ENCODE results near the gene HORMAD2.
"Not testable (repeated sequence)": the region's sequence is repeated elsewhere in the genome, so short reads cannot be mapped to it uniquely, and the experiment has no call there.

HORMAD2 gene

GRCh38 chr22:30086496-30086895 lies 6.2 kb downstream of the HORMAD2 start:
- no peak overlapping the region for H3K4me2 ChIP-seq (ENCODE audit: low read length)

GRCh38 chr22:30087037-30087436 lies 6.8 kb downstream of the HORMAD2 start:
- H3K27me3 ChIP-seq (ENCODE audit: control insufficient read depth, insufficient read depth, low read length); H3K36me3 ChIP-seq (ENCODE audit: insufficient read depth, low read length); H3K4me1 ChIP-seq (ENCODE audit: control insufficient read depth, insufficient read depth, low read length); H3K9me3 ChIP-seq (replicated peaks; ENCODE audit: low read length); H3K4me3 ChIP-seq (ENCODE audit: low read length); H3K4me2 ChIP-seq (ENCODE audit: low read length); H3K9ac ChIP-seq (ENCODE audit: low read depth, low read length): not testable (repeated sequence)

More at GRCh38 chr22:30086496-30086895, 6.2 kb downstream of the HORMAD2 start:
- H3K9me3 ChIP-seq (replicated peaks; ENCODE audit: low read length) = no peaks in the 10 kb centered on the region
- no peak overlapping the region for H3K4me3 ChIP-seq (ENCODE audit: low read length)
- H3K9ac ChIP-seq (ENCODE audit: low read depth, low read length) = no peak overlapping the region
- H3K36me3 ChIP-seq (ENCODE audit: insufficient read depth, low read length) = no peaks in the 10 kb centered on the region
- H3K27me3 ChIP-seq (ENCODE audit: control insufficient read depth, insufficient read depth, low read length) = no peaks in the 10 kb centered on the region
- H3K4me1 ChIP-seq (ENCODE audit: control insufficient read depth, insufficient read depth, low read length) = no peaks in the 10 kb centered on the region

GRCh38 chr22:30087611-30088010 lies 7.3 kb downstream of the HORMAD2 start:
- Histone ChIP-seq H3K27me3 (ENCODE audit: control insufficient read depth, insufficient read depth, low read length) (no peaks in the 10 kb centered on the region), H3K4me2 (ENCODE audit: low read length) (no peak overlapping the region), H3K9me3 (replicated peaks; ENCODE audit: low read length) (no peaks in the 10 kb centered on the region), H3K9ac (ENCODE audit: low read depth, low read length) (no peak overlapping the region), H3K36me3 (ENCODE audit: insufficient read depth, low read length) (no peaks in the 10 kb centered on the region), H3K4me3 (ENCODE audit: low read length) (no peak overlapping the region), H3K4me1 (ENCODE audit: control insufficient read depth, insufficient read depth, low read length) (no peaks in the 10 kb centered on the region)

GRCh38 chr22:30088468-30088867 lies 8.2 kb downstream of the HORMAD2 start:
- no peaks in the 10 kb centered on the region for H3K36me3 ChIP-seq (ENCODE audit: insufficient read depth, low read length)
- no peak overlapping the region for H3K4me3 ChIP-seq (ENCODE audit: low read length)
- H3K4me2 ChIP-seq (ENCODE audit: low read length) = no peak overlapping the region
- H3K4me1 ChIP-seq (ENCODE audit: control insufficient read depth, insufficient read depth, low read length) = no peaks in the 10 kb centered on the region
- no peaks in the 10 kb centered on the region for H3K27me3 ChIP-seq (ENCODE audit: control insufficient read depth, insufficient read depth, low read length)
- H3K9me3 ChIP-seq (replicated peaks; ENCODE audit: low read length) = no peaks in the 10 kb centered on the region
- no peak overlapping the region for H3K9ac ChIP-seq (ENCODE audit: low read depth, low read length)

- H3K4me2 ChIP-seq (ENCODE audit: low read length) = peak overlapping the region; percentile 44
- H3K9me3 ChIP-seq (replicated peaks; ENCODE audit: low read length) = no peaks in the 10 kb centered on the region
- H3K9ac ChIP-seq (ENCODE audit: low read depth, low read length) = peak overlapping the region; percentile 58
- no peaks in the 10 kb centered on the region for H3K27me3 ChIP-seq (ENCODE audit: control insufficient read depth, insufficient read depth, low read length)
- H3K4me3 ChIP-seq (ENCODE audit: low read length) = no peak overlapping the region
- no peaks in the 10 kb centered on the region for H3K36me3 ChIP-seq (ENCODE audit: insufficient read depth, low read length)
- H3K4me1 ChIP-seq (ENCODE audit: control insufficient read depth, insufficient read depth, low read length) = no peaks in the 10 kb centered on the region
Measured at GRCh38 chr22:30089655-30089974, 9.4 kb downstream of the HORMAD2 start.

- no peaks in the 10 kb centered on the region for H3K9me3 ChIP-seq (replicated peaks; ENCODE audit: low read length)
- peaks cover 4% of the 10 kb centered on the region for H3K27me3 ChIP-seq (ENCODE audit: control insufficient read depth, insufficient read depth, low read length)
- no peaks in the 10 kb centered on the region for H3K36me3 ChIP-seq (ENCODE audit: insufficient read depth, low read length)
- no peaks in the 10 kb centered on the region for H3K4me1 ChIP-seq (ENCODE audit: control insufficient read depth, insufficient read depth, low read length)
- no peak overlapping the region for H3K9ac ChIP-seq (ENCODE audit: low read depth, low read length)
- H3K4me2 ChIP-seq (ENCODE audit: low read length) = no peak overlapping the region
- H3K4me3 ChIP-seq (ENCODE audit: low read length) = no peak overlapping the region
Measured at GRCh38 chr22:30092686-30093085, 12.4 kb downstream of the HORMAD2 start.

GRCh38 chr22:30094804-30095203 lies 14.5 kb downstream of the HORMAD2 start:
- no peak overlapping the region for H3K4me3 ChIP-seq (ENCODE audit: low read length)
- peaks cover 4% of the 10 kb centered on the region for H3K27me3 ChIP-seq (ENCODE audit: control insufficient read depth, insufficient read depth, low read length)
- no peak overlapping the region for H3K9ac ChIP-seq (ENCODE audit: low read depth, low read length)
- no peaks in the 10 kb centered on the region for H3K4me1 ChIP-seq (ENCODE audit: control insufficient read depth, insufficient read depth, low read length)
- no peak overlapping the region for H3K4me2 ChIP-seq (ENCODE audit: low read length)
- no peaks in the 10 kb centered on the region for H3K36me3 ChIP-seq (ENCODE audit: insufficient read depth, low read length)
- H3K9me3 ChIP-seq (replicated peaks; ENCODE audit: low read length) = no peaks in the 10 kb centered on the region

- no peak overlapping the region for H3K4me2 ChIP-seq (ENCODE audit: low read length)
- no peaks in the 10 kb centered on the region for H3K4me1 ChIP-seq (ENCODE audit: control insufficient read depth, insufficient read depth, low read length)
- H3K36me3 ChIP-seq (ENCODE audit: insufficient read depth, low read length) = no peaks in the 10 kb centered on the region
- H3K27me3 ChIP-seq (ENCODE audit: control insufficient read depth, insufficient read depth, low read length) = peaks cover 4% of the 10 kb centered on the region
- H3K4me3 ChIP-seq (ENCODE audit: low read length) = no peak overlapping the region
- no peak overlapping the region for H3K9ac ChIP-seq (ENCODE audit: low read depth, low read length)
- H3K9me3 ChIP-seq (replicated peaks; ENCODE audit: low read length) = no peaks in the 10 kb centered on the region
Measured at GRCh38 chr22:30097861-30098260, 17.6 kb downstream of the HORMAD2 start.

- H3K4me2 ChIP-seq (ENCODE audit: low read length); H3K36me3 ChIP-seq (ENCODE audit: insufficient read depth, low read length); H3K9ac ChIP-seq (ENCODE audit: low read depth, low read length); H3K4me1 ChIP-seq (ENCODE audit: control insufficient read depth, insufficient read depth, low read length); H3K27me3 ChIP-seq (ENCODE audit: control insufficient read depth, insufficient read depth, low read length); H3K4me3 ChIP-seq (ENCODE audit: low read length); H3K9me3 ChIP-seq (replicated peaks; ENCODE audit: low read length): not testable (repeated sequence)
Measured at GRCh38 chr22:30100770-30101169, 20.5 kb downstream of the HORMAD2 start.

GRCh38 chr22:30104501-30105156 lies 24.4 kb downstream of the HORMAD2 start:
- Histone ChIP-seq H3K36me3 (ENCODE audit: insufficient read depth, low read length) (no peaks in the 10 kb centered on the region), H3K9me3 (replicated peaks; ENCODE audit: low read length) (no peaks in the 10 kb centered on the region), H3K4me2 (ENCODE audit: low read length) (no peak overlapping the region), H3K4me1 (ENCODE audit: control insufficient read depth, insufficient read depth, low read length) (peaks cover 6% of the 10 kb centered on the region), H3K4me3 (ENCODE audit: low read length) (no peak overlapping the region), H3K9ac (ENCODE audit: low read depth, low read length) (no peak overlapping the region), H3K27me3 (ENCODE audit: control insufficient read depth, insufficient read depth, low read length) (no peaks in the 10 kb centered on the region)

- no peak overlapping the region for H3K9ac ChIP-seq (ENCODE audit: low read depth, low read length)
- no peaks in the 10 kb centered on the region for H3K36me3 ChIP-seq (ENCODE audit: insufficient read depth, low read length)
- H3K4me1 ChIP-seq (ENCODE audit: control insufficient read depth, insufficient read depth, low read length) = peaks cover 6% of the 10 kb centered on the region
- H3K4me3 ChIP-seq (ENCODE audit: low read length) = no peak overlapping the region
- no peak overlapping the region for H3K4me2 ChIP-seq (ENCODE audit: low read length)
- H3K9me3 ChIP-seq (replicated peaks; ENCODE audit: low read length) = no peaks in the 10 kb centered on the region
- no peaks in the 10 kb centered on the region for H3K27me3 ChIP-seq (ENCODE audit: control insufficient read depth, insufficient read depth, low read length)
Measured at GRCh38 chr22:30105483-30105882, 25.2 kb downstream of the HORMAD2 start.

- H3K4me1 ChIP-seq (ENCODE audit: control insufficient read depth, insufficient read depth, low read length) = peaks cover 15% of the 10 kb centered on the region
- H3K36me3 ChIP-seq (ENCODE audit: insufficient read depth, low read length) = no peaks in the 10 kb centered on the region
- no peak overlapping the region for H3K9ac ChIP-seq (ENCODE audit: low read depth, low read length)
- no peak overlapping the region for H3K4me3 ChIP-seq (ENCODE audit: low read length)
- H3K4me2 ChIP-seq (ENCODE audit: low read length) = no peak overlapping the region
- H3K27me3 ChIP-seq (ENCODE audit: control insufficient read depth, insufficient read depth, low read length) = no peaks in the 10 kb centered on the region
- no peaks in the 10 kb centered on the region for H3K9me3 ChIP-seq (replicated peaks; ENCODE audit: low read length)
Measured at GRCh38 chr22:30113494-30113893, 33.2 kb downstream of the HORMAD2 start.

All from skeletal muscle satellite cell (primary cell).